KOPT-K1 (cell line): ENCODE results near the gene ALK.

Experiments
- H3K27ac ChIP-seq: fragments of 200-600 bp; sonication (generic); 2 replicates; pipeline ENCODE4 v1.5.1; 2016; ENCODE audit warnings: antibody characterized with exemption, mild to moderate bottlenecking, low read depth, low read length; ENCODE audit not compliant: poor library complexity, severe bottlenecking
- H3K36me3 ChIP-seq: fragments of 200-600 bp; sonication (generic); 2 replicates; pipeline ENCODE4 v1.5.1; 2017; ENCODE audit warnings: antibody characterized with exemption, mild to moderate bottlenecking, low read length, moderate library complexity; ENCODE audit not compliant: insufficient read depth
- H3K9me3 ChIP-seq: fragments of 200-600 bp; sonication (generic); 2 replicates; pipeline ENCODE4 v1.5.1; 2017; ENCODE audit warnings: antibody characterized with exemption, low read length, mild to moderate bottlenecking; ENCODE audit not compliant: insufficient read depth, poor library complexity, severe bottlenecking

The ALK gene

GRCh38 chr2:29160184-29160583, 761.2 kb downstream of the ALK start:
- Histone ChIP-seq H3K36me3 (peaks cover 96% of the 10 kb centered on the region), H3K9me3 (no peaks in the 10 kb centered on the region), H3K27ac (no peak overlapping the region)

DNA sequence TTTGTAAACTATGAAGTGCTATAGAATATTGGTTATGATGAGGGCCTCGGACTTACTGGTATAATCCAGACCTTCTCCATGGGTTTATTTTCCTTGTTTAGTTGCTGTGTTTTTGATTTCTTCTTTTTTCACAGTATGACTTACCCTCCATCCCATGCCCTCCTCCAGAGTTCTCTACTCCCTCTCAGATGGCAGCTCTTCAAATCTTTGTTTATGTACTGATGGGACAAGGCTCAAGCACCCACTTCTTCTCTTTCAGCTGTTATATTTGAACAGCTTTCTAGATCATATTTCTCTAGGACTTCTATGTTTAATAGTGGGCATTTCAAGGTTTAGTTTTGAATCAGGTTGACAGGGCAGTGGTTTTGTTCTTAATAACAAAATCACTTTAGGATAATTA, 762.3 kb downstream of the ALK start:
- H3K9me3 ChIP-seq, result no peaks in the 10 kb centered on the region
- H3K27ac ChIP-seq, result no peak overlapping the region
- peaks cover 96% of the 10 kb centered on the region for H3K36me3 ChIP-seq

GRCh38 chr2:29157131-29157530, 764.3 kb downstream of the ALK start:
- Histone ChIP-seq H3K27ac (no peak overlapping the region), H3K36me3 (peaks cover 97% of the 10 kb centered on the region), H3K9me3 (no peaks in the 10 kb centered on the region)

DNA sequence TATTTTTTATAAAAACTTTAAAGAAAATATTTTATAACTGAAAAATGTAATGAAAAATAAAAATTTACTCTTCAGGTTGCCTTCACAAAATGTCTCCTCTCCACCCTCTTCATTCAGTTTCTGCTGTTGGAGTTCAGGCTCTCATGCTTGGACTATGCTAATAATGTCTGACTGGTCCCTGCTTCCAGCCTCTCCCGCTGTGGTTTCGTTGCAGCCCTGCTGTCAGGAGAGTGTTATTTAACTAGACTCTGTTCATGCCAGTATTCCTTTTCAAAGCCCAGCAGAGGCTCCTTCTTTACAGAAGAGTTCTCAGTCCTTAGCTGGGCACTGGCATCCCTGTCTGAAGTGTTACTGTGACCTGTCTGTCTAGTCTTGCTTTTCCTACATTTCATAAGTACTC, 765.8 kb downstream of the ALK start:
- no peaks in the 10 kb centered on the region for H3K9me3 ChIP-seq
- H3K27ac ChIP-seq, result no peak overlapping the region
- peaks cover 91% of the 10 kb centered on the region for H3K36me3 ChIP-seq

DNA sequence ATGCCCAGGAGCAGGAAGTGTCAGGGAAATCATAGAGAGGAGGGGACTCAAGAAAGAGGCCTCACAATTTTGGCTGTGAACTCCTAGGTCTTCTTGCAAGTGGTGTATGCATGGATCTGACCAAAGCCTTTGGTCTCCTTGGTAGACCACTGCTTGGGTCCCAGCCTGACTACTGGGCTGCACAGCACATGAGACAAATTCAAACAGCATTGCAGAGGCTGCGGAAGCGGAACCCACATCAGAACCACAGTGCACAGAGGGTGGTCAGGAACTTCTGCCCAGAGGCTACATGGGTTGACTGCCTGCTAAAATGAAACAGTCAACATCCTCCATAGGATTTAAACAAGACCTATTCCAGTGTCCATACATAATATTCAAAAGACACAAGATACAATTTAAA, 766.8 kb downstream of the ALK start:
- H3K27ac ChIP-seq, result no peak overlapping the region
- H3K9me3 ChIP-seq, result no peaks in the 10 kb centered on the region
- peaks cover 87% of the 10 kb centered on the region for H3K36me3 ChIP-seq

- no peaks in the 10 kb centered on the region for H3K9me3 ChIP-seq
- no peak overlapping the region for H3K27ac ChIP-seq
- peaks cover 71% of the 10 kb centered on the region for H3K36me3 ChIP-seq
These were observed 773.4 kb downstream of the ALK start for GRCh38 chr2:29147963-29148362.

- H3K36me3 ChIP-seq, result peaks cover 57% of the 10 kb centered on the region
- H3K27ac ChIP-seq, result no peak overlapping the region
- no peaks in the 10 kb centered on the region for H3K9me3 ChIP-seq
These were observed 775.2 kb downstream of the ALK start for GRCh38 chr2:29146197-29146596.

- Histone ChIP-seq H3K9me3 (peaks cover 10% of the 10 kb centered on the region), H3K27ac (no peak overlapping the region), H3K36me3 (peaks cover 57% of the 10 kb centered on the region)
These were observed 777.7 kb downstream of the ALK start for GRCh38 chr2:29143657-29144056.
